SK-N-SH treated with all-trans-retinoic acid at 6 μM for 48 hours (cell line): ENCODE data around the gene UBL4B.

Experiments
- ATAC-seq: fragments of 200-7000 bp; cut with Tn5 transposase; 3 replicates; pipeline ENCODE4 v1.9.1; 2020; ENCODE audit warnings: mild to moderate bottlenecking, moderate library complexity
- ARNTL ChIP-seq: fragments of 450-650 bp; formaldehyde crosslinking; IDR thresholded peaks from 2 replicates; pipeline ENCODE4 v1.5.0; 2020; ENCODE audit warnings: low read depth, mild to moderate bottlenecking, moderate library complexity, borderline replicate concordance
- BACH2 ChIP-seq: fragments of 250-450 bp; sonication (Bioruptor Pico); IDR thresholded peaks from 2 replicates; pipeline ENCODE4 v1.9.0; 2021; ENCODE audit warnings: mild to moderate bottlenecking, borderline replicate concordance
- CREB5 ChIP-seq: fragments of 250-450 bp; sonication (Bioruptor Pico); IDR thresholded peaks from 2 replicates; pipeline ENCODE4 v1.5.1; 2020; ENCODE audit warnings: low read depth, mild to moderate bottlenecking, moderate library complexity
- CSDC2 ChIP-seq: fragments of 250-450 bp; sonication (Bioruptor Pico); IDR thresholded peaks from 2 replicates; pipeline ENCODE4 v1.5.0; 2020; ENCODE audit warnings: mild to moderate bottlenecking, moderate library complexity
- CSRNP3 ChIP-seq: fragments of 250-450 bp; sonication (Bioruptor Pico); IDR thresholded peaks from 2 replicates; pipeline ENCODE4 v1.5.1; 2021; ENCODE audit warnings: mild to moderate bottlenecking, moderate library complexity
- GLIS3 ChIP-seq: fragments of 250-450 bp; sonication (Bioruptor Pico); IDR thresholded peaks from 2 replicates; pipeline ENCODE4 v1.5.0; 2020; ENCODE audit warnings: mild to moderate bottlenecking, moderate library complexity
- ISL1 ChIP-seq: fragments of 250-450 bp; sonication (Bioruptor Pico); IDR thresholded peaks from 2 replicates; pipeline ENCODE4 v2.1.2; 2022; ENCODE audit warnings: mild to moderate bottlenecking, moderate library complexity
- OSR1 ChIP-seq: fragments of 250-450 bp; sonication (Bioruptor Pico); IDR thresholded peaks from 2 replicates; pipeline ENCODE4 v1.8.0; 2022; ENCODE audit warnings: moderate library complexity, mild to moderate bottlenecking, inconsistent platforms
- PATZ1 ChIP-seq: fragments of 250-450 bp; sonication (Bioruptor Pico); IDR thresholded peaks from 2 replicates; pipeline ENCODE4 v1.8.0; 2020; ENCODE audit warnings: mild to moderate bottlenecking, moderate library complexity, borderline replicate concordance
- POU6F1 ChIP-seq: fragments of 250-450 bp; sonication (Bioruptor Pico); IDR thresholded peaks from 2 replicates; pipeline ENCODE4 v1.8.0; 2021; ENCODE audit warnings: low read depth, mild to moderate bottlenecking, moderate library complexity, borderline replicate concordance
- RARB ChIP-seq: fragments of 250-450 bp; sonication (Bioruptor Pico); IDR thresholded peaks from 2 replicates; pipeline ENCODE4 v1.8.0; 2021; ENCODE audit warnings: mild to moderate bottlenecking, moderate library complexity
- SNAI2 ChIP-seq: fragments of 250-450 bp; sonication (Bioruptor Pico); IDR thresholded peaks from 2 replicates; pipeline ENCODE4 v1.5.0; 2020; ENCODE audit warnings: mild to moderate bottlenecking, moderate library complexity
- TCF4 ChIP-seq: fragments of 250-450 bp; sonication (Bioruptor Pico); IDR thresholded peaks from 2 replicates; pipeline ENCODE4 v1.8.0; 2021; ENCODE audit warnings: mild to moderate bottlenecking, moderate library complexity, borderline replicate concordance
- ZC3H10 ChIP-seq: fragments of 250-450 bp; sonication (Bioruptor Pico); IDR thresholded peaks from 2 replicates; pipeline ENCODE4 v1.5.1; 2021; ENCODE audit warnings: mild to moderate bottlenecking, moderate library complexity
- ZFP3 ChIP-seq: fragments of 250-450 bp; sonication (Bioruptor Pico); IDR thresholded peaks from 2 replicates; pipeline ENCODE4 v1.5.0; 2020; ENCODE audit warnings: mild to moderate bottlenecking, moderate library complexity
- ZFP30 ChIP-seq: fragments of 450-650 bp; formaldehyde crosslinking; IDR thresholded peaks from 2 replicates; pipeline ENCODE4 v1.5.0; 2022; ENCODE audit warnings: mild to moderate bottlenecking, moderate library complexity
- ZNF565 ChIP-seq: fragments of 450-650 bp; formaldehyde crosslinking; conservative IDR thresholded peaks from 2 replicates; pipeline ENCODE4 v1.5.0; 2020; ENCODE audit warnings: low read depth, mild to moderate bottlenecking, moderate library complexity
- ZNF8 ChIP-seq: fragments of 450-650 bp; formaldehyde crosslinking; IDR thresholded peaks from 2 replicates; pipeline ENCODE4 v1.5.0; 2020; ENCODE audit warnings: mild to moderate bottlenecking, moderate library complexity

The UBL4B gene

GRCh38 chr1:110138956-110139355 is 26.7 kb downstream of the UBL4B start:
- ATAC-seq: no peak
- TF ChIP-seq ISL1 (no peak), ZNF565 (CRISPR knock-in tag) (no peak), OSR1 (CRISPR knock-in tag) (no peak), PATZ1 (CRISPR knock-in tag) (no peak), SNAI2 (CRISPR knock-in tag) (no peak), BACH2 (CRISPR knock-in tag) (no peak), RARB (no peak), ZC3H10 (CRISPR knock-in tag) (no peak), ZNF8 (CRISPR knock-in tag) (no peak), ZFP30 (CRISPR knock-in tag) (no peak), CSDC2 (no peak), CSRNP3 (CRISPR knock-in tag) (no peak)

GRCh38 chr1:110144366-110144765 is 32.1 kb downstream of the UBL4B start:
- TF ChIP-seq ZC3H10 (CRISPR knock-in tag) (no peak), BACH2 (CRISPR knock-in tag) (no peak), CREB5 (no peak), ISL1 (no peak), OSR1 (CRISPR knock-in tag) (no peak)
- no peak for ATAC-seq

GRCh38 chr1:110148961-110149360 is 36.7 kb downstream of the UBL4B start:
- no peak for TF ChIP-seq CSRNP3 (CRISPR knock-in tag)
- no peak for ATAC-seq

GRCh38 chr1:110150330-110151174 is 38.3 kb downstream of the UBL4B start, which contains the start of gene SLC6A17:
SLC6A17 (plus strand) TSS chr1:110150494; CDS start chr1:110166930, 16,436 bp downstream.
- TF ChIP-seq ARNTL (CRISPR knock-in tag): no peak
- no peak for TF ChIP-seq ZFP3 (CRISPR knock-in tag)
- no peak for TF ChIP-seq GLIS3 (CRISPR knock-in tag)
- TF ChIP-seq ZNF565 (CRISPR knock-in tag): no peak
- TF ChIP-seq TCF4 (CRISPR knock-in tag): no peak
- TF ChIP-seq CSRNP3 (CRISPR knock-in tag): no peak
- TF ChIP-seq ZFP30 (CRISPR knock-in tag): no peak
- no peak for TF ChIP-seq POU6F1 (CRISPR knock-in tag)
- peak; percentile 92 for ATAC-seq
